B cell (primary cell): ENCODE measurements around the gene ATP1A4. TPM values are rescaled to one million over a fixed set of nuclear protein-coding genes. Genes with fewer than 3 reads are reported as not detected.

Experiments used
- ATAC-seq: fragments of 200-7000 bp; cut with Tn5 transposase; one replicate; pipeline ENCODE4 v1.10.0; 2021; ENCODE audit warnings: low read depth, mild to moderate bottlenecking, moderate number of reproducible peaks, moderate library complexity
- CTCF ChIA-PET: fragments of 350-600 bp; sonication (Branson Sonifier 250); formaldehyde crosslinking; loops from one replicate; lab custom pipeline; 2021; ENCODE audit warnings: antibody characterized with exemption, inconsistent platforms; lab: Charles Lee
- POLR2A ChIA-PET: fragments of 350-600 bp; sonication (Branson Sonifier 250); formaldehyde crosslinking; loops from one replicate; lab custom pipeline; 2021; ENCODE audit warnings: antibody characterized with exemption; lab: Charles Lee
- DNase-seq: peaks from one replicate; pipeline ENCODE4 v3.0.0; 2013
- H2AFZ ChIP-seq: 2 replicates; pipeline ENCODE4 v1.6.1; 2012; ENCODE audit warnings: mild to moderate bottlenecking, low read depth, low read length; ENCODE audit not compliant: insufficient read depth, poor library complexity, severe bottlenecking
- H3K27ac ChIP-seq, 2 donors: 1 replicate in 1 of 2; 2 replicates in 1 of 2; pipeline ENCODE4 v1.5.1; 2012 to 2013; ENCODE audit warnings: low read length in 2 of 2, mild to moderate bottlenecking in 2 of 2, moderate library complexity in 1 of 2
- H3K27me3 ChIP-seq, 4 experiments: fragments of 200-600 bp in 1 of 4; sonication (generic) in 1 of 4; replicated peaks in 1 of 4; 1 replicate in 2 of 4; 2 replicates in 2 of 4; pipeline versions ENCODE4 v1.6.1 to v1.7.0; 2013 to 2016; ENCODE audit warnings: low read length in 3 of 4, mild to moderate bottlenecking in 2 of 4, mixed read lengths in 1 of 4, moderate library complexity in 1 of 4; ENCODE audit not compliant: insufficient read depth in 4 of 4, control insufficient read depth in 3 of 4; ENCODE audit errors: control extremely low read depth in 1 of 4
- H3K36me3 ChIP-seq, 2 experiments: replicated peaks in 1 of 2; 1 replicate in 1 of 2; 2 replicates in 1 of 2; pipeline versions ENCODE4 v1.6.1 to v1.7.1; 2013; ENCODE audit warnings: low read length in 1 of 2; ENCODE audit not compliant: insufficient read depth in 2 of 2, control insufficient read depth in 1 of 2; ENCODE audit errors: control extremely low read depth in 1 of 2, extremely low read depth in 1 of 2
- H3K4me1 ChIP-seq, 2 donors: fragments of 200-600 bp in 1 of 2; sonication (generic) in 1 of 2; 1 replicate in 1 of 2; 2 replicates in 1 of 2; pipeline versions ENCODE4 v1.5.1 to v1.6.1; 2013 to 2017; ENCODE audit warnings: low read length in 2 of 2; ENCODE audit not compliant: control insufficient read depth in 2 of 2, insufficient read depth in 2 of 2
- H3K4me2 ChIP-seq: replicated peaks from 2 replicates; pipeline ENCODE3; 2012; ENCODE audit warnings: mild to moderate bottlenecking, low read depth, low read length; ENCODE audit not compliant: poor library complexity, severe bottlenecking
- H3K4me3 ChIP-seq, 5 experiments: fragments of 200-600 bp in 1 of 5; sonication (generic) in 1 of 5; 1 replicate in 3 of 5; 2 replicates in 2 of 5; pipeline versions ENCODE4 v1.5.1 to v1.7.0; 2011 to 2016; ENCODE audit warnings: low read length in 4 of 5, mild to moderate bottlenecking in 4 of 5, low read depth in 2 of 5, control low read depth in 1 of 5, moderate library complexity in 1 of 5; ENCODE audit not compliant: insufficient read depth in 1 of 5; ENCODE audit errors: control extremely low read depth in 1 of 5, extremely low read depth in 1 of 5
- H3K79me2 ChIP-seq: fragments of 200-600 bp; sonication (generic); one replicate; pipeline ENCODE4 v1.6.0; 2016; ENCODE audit warnings: low read length; ENCODE audit not compliant: control insufficient read depth, insufficient read depth
- H3K9ac ChIP-seq: fragments of 200-600 bp; sonication (generic); 2 replicates; pipeline ENCODE4 v1.6.1; 2017; ENCODE audit warnings: mild to moderate bottlenecking, low read length, moderate library complexity
- H3K9me3 ChIP-seq, 3 donors: one replicate each; pipeline versions ENCODE4 v1.6.1 to v1.7.1; 2013; ENCODE audit warnings: low read length in 2 of 3; ENCODE audit not compliant: control insufficient read depth in 2 of 3, insufficient read depth in 1 of 3; ENCODE audit errors: control extremely low read depth in 1 of 3
- H4K20me1 ChIP-seq: 2 replicates; pipeline ENCODE4 v1.6.0; 2012; ENCODE audit warnings: mild to moderate bottlenecking, low read length; ENCODE audit not compliant: insufficient read depth, control insufficient read depth, poor library complexity, severe bottlenecking
- H3K27ac Mint-ChIP-seq: one replicate; pipeline ENCODE4 v1.8.0; 2021; ENCODE audit warnings: mixed read lengths
- H3K27me3 Mint-ChIP-seq: one replicate; pipeline ENCODE4 v1.8.0; 2021; ENCODE audit warnings: mixed read lengths
- H3K4me1 Mint-ChIP-seq: one replicate; pipeline ENCODE4 v1.8.0; 2021; ENCODE audit warnings: mixed read lengths
- H3K4me3 Mint-ChIP-seq: one replicate; pipeline ENCODE4 v1.8.0; 2021; ENCODE audit warnings: mixed read lengths
- H3K9me3 Mint-ChIP-seq: one replicate; pipeline ENCODE4 v1.8.0; 2022; ENCODE audit warnings: mixed read lengths; ENCODE audit not compliant: insufficient read depth
- CTCF ChIP-seq: fragments of 200-600 bp; IDR thresholded peaks from one replicate; pipeline ENCODE4 v1.8.0; 2022; ENCODE audit warnings: antibody characterized with exemption, mild to moderate bottlenecking
- EZH2 ChIP-seq: IDR thresholded peaks from 2 replicates; pipeline ENCODE4 v1.6.1; 2012; ENCODE audit warnings: borderline replicate concordance, low read depth, mild to moderate bottlenecking, moderate library complexity, low read length; ENCODE audit not compliant: insufficient read depth, poor library complexity, severe bottlenecking
- WGBS: methylation state at CpG from one replicate; pipeline ENCODE4 v1.1.5; 2013; ENCODE audit warnings: missing lambda C conversion rate; ENCODE audit not compliant: insufficient coverage; 5-methylcytosine and 5-hydroxymethylcytosine counted together
- intact Hi-C: fragments of 100-400 bp; cut with micrococcal nuclease; formaldehyde crosslinking; loops from one replicate; pipeline ENCODE4 v1.10.0; 2022
- polyA plus RNA-seq: library from polyadenylated mRNA; depleted of rRNA; stranded (reverse); fragments of >200 nt; gene quantifications from 2 replicates; pipeline ENCODE4 v1.2.3, GENCODE V29; 2012
- total RNA-seq, 2 donors: library from RNA; stranded (reverse); fragments of 120-200 nt in 1 of 2; gene quantifications; 1 replicate in 1 of 2; 2 replicates in 1 of 2; pipeline versions ENCODE4 v1.2.3 to v1.2.4, GENCODE V29; 2013 to 2022

ATP1A4 gene
- total and polyA plus RNA-seq, 2 donors (not counting 1 experiment from before 2014, with no cell fraction given), result 0.12 TPM; not detected in 1

DNA sequence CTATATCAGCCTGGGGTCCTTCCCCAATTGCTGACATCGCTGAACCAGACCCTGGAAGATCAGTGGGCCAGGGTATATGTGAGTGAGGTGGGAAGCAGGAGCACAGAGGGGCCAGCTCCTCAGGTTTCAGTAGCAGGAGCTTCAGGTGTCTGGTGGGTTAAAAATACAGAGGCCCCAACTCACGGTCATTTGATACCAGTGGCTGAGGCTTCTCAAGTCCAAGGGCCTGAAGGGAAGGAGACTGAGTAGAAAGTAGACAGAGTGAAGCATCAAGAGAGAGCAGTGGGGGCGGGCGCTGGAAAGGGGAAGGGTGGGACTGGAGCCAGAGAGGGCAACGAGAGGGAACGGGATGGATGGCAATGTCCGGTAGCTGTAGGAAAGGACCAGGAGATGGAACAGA lies 36.9 kb downstream of the ATP1A4 start:
- peaks cover 0 to 6% of the 10 kb centered on the region in 2 donors for H3K4me1 ChIP-seq
- no peaks in the 10 kb centered on the region for H3K27me3 ChIP-seq
- H3K4me3 ChIP-seq, result no peak overlapping the region
- H3K79me2 ChIP-seq, result no peaks in the 10 kb centered on the region
- H3K4me2 ChIP-seq, result no peak overlapping the region
- no peak for DNase-seq
- CTCF ChIA-PET, result interaction anchor here (1.4 to 7.6 kb wide), 2 partner anchors 103 to 188 kb away, joined by 4 to 160 read pairs; no protein-coding TSS in a partner anchor
- ATAC-seq, result no peak
- TF ChIP-seq CTCF, result no peak
- no peak for TF ChIP-seq EZH2
- H3K9ac ChIP-seq, result no peak overlapping the region
- intact Hi-C loops, result no loop called here
- no peaks in the 10 kb centered on the region for H3K36me3 ChIP-seq
- Mint-ChIP-seq H3K4me3 (no peak overlapping the region), H3K27me3 (peaks cover 5% of the 10 kb centered on the region), H3K4me1 (no peaks in the 10 kb centered on the region), H3K27ac (no peak overlapping the region), H3K9me3 (no peaks in the 10 kb centered on the region)
- H4K20me1 ChIP-seq, result no peaks in the 10 kb centered on the region
- 95% methylated on average over 6 of the region's 7 CpGs for WGBS
- H2AFZ ChIP-seq, result no peak overlapping the region
- H3K9me3 ChIP-seq, result no peaks in the 10 kb centered on the region
- no peak overlapping the region for H3K27ac ChIP-seq
- POLR2A ChIA-PET, result no interaction called here

GRCh38 chr1:160189649-160190625 lies 38.5 kb downstream of the ATP1A4 start, which contains the start of gene CASQ1:
Gene CASQ1 (plus strand): TSS chr1:160190575. CDS start chr1:160190752, 177 bp downstream.
- TF ChIP-seq CTCF, result no peak
- 90% methylated on average over 11 of the region's 15 CpGs for WGBS
- ATAC-seq, result no peak
- H3K9me3 Mint-ChIP-seq, result no peaks in the 10 kb centered on the region
- H2AFZ ChIP-seq, result no peak within 1 kb of the TSS
- H3K79me2 ChIP-seq, result no peaks in the 10 kb centered on the region
- no peak within 1 kb of the TSS for H3K4me3 Mint-ChIP-seq
- CTCF ChIA-PET, result interaction anchor here (1.1 to 7.6 kb wide), 8 partner anchors 9 to 101 kb away, joined by 3 to 160 read pairs (median 4); no protein-coding TSS in a partner anchor
- H3K27ac Mint-ChIP-seq, result no peak within 1 kb of the TSS
- peaks cover 0 to 8% of the 10 kb centered on the region in 2 donors for H3K4me1 ChIP-seq
- POLR2A ChIA-PET, result no interaction called here
- H3K27me3 Mint-ChIP-seq, result peaks cover 3% of the 10 kb centered on the region
- no peak within 1 kb of the TSS for H3K4me2 ChIP-seq
- no peak within 1 kb of the TSS for H3K27ac ChIP-seq
- no peaks in the 10 kb centered on the region for H3K36me3 ChIP-seq
- H3K9me3 ChIP-seq, result no peaks in the 10 kb centered on the region
- H3K4me3 ChIP-seq, result no peak within 1 kb of the TSS
- no peaks in the 10 kb centered on the region for H3K4me1 Mint-ChIP-seq
- H4K20me1 ChIP-seq, result no peaks in the 10 kb centered on the region
- DNase-seq, result no peak
- H3K27me3 ChIP-seq, result no peaks in the 10 kb centered on the region
- intact Hi-C loops, result no loop called here
- H3K9ac ChIP-seq, result no peak within 1 kb of the TSS
